BJ (cell line): ENCODE data around the gene PLPPR2. TPM values are rescaled to one million over a fixed set of nuclear protein-coding genes. Genes with fewer than 3 reads are reported as not detected.
A peak's percentile ranks its signal among the peaks of the same experiment; 100 is the strongest.
"Not testable (repeated sequence)": the region's sequence is repeated elsewhere in the genome, so short reads cannot be mapped to it uniquely, and the experiment has no call there.

Source experiments
- CTCF ChIA-PET: fragments of 350-600 bp; formaldehyde crosslinking; extraction: SDS; loops from one replicate; lab custom pipeline; 2021; ENCODE audit warnings: antibody characterized with exemption, inconsistent platforms; lab: Yijun Ruan, JAX
- POLR2A ChIA-PET: fragments of 300-600 bp; sonication (Branson Sonifier 250); formaldehyde crosslinking; extraction: SDS; loops from one replicate; lab custom pipeline; 2021; ENCODE audit warnings: antibody characterized with exemption; lab: Charles Lee
- DNase-seq: peaks from one replicate; pipeline ENCODE4 v3.0.0-alpha.2; 2011; ENCODE audit warnings: low read depth
- H3K27me3 ChIP-seq: 2 replicates; pipeline ENCODE4 v1.6.0; 2011; ENCODE audit warnings: low read length; ENCODE audit not compliant: control insufficient read depth, insufficient read depth
- H3K36me3 ChIP-seq: 2 replicates; pipeline ENCODE4 v1.5.1; 2011; ENCODE audit warnings: low read length; ENCODE audit not compliant: control insufficient read depth, insufficient read depth
- H3K4me3 ChIP-seq: 2 replicates; pipeline ENCODE4 v1.5.1; 2011; ENCODE audit warnings: low read depth, mild to moderate bottlenecking, control low read depth, low read length
- polyA plus RNA-seq: library from polyadenylated mRNA; depleted of rRNA; stranded (reverse); fragments of >200 nt; gene quantifications from 2 replicates; pipeline ENCODE4 v1.2.3, GENCODE V29; 2011
- TF ChIP-seq, protein P1 (sequence below): IDR thresholded peaks from 2 replicates; pipeline ENCODE4 v1.5.1; 2011; ENCODE audit warnings: low read depth, mild to moderate bottlenecking, control low read depth, inconsistent platforms, low read length, moderate library complexity; ENCODE audit not compliant: insufficient read depth

The PLPPR2 gene
- polyA plus RNA-seq, 1 experiment, result 30.5 TPM

DNA sequence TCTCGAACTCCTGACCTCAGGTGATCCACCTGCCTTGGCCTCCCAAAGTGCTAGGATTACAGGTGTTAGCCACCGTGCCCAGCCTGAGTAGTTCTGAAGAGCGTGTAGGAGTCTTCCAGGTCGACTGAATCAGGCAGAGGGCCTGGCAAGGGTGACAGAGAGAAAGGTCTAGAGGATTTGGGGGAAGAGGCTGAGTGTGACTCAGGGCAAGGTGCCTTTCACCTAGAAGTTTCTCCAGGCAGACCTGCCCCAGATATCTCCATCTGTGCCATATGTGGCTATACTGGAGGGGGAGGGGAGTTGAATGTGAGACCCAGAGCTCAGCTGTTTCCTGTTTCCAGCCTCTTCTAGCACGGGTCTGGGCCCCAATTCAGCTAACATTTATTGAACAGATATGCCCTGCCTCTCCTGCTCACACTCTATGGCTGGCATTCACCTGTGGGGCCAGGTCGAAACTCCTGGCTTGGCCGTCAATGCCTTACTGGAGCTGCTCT lies 7.6 kb upstream of the PLPPR2 start:
- DNase-seq, result no peak
- Histone ChIP-seq H3K4me3 (no peak overlapping the region), H3K27me3 (no peaks in the 10 kb centered on the region), H3K36me3 (peaks cover 2% of the 10 kb centered on the region; the same call in 1 of the 2 replicates)
- ChIA-PET CTCF (no interaction called here), POLR2A (no interaction called here)
- TF ChIP-seq, protein P1, sequence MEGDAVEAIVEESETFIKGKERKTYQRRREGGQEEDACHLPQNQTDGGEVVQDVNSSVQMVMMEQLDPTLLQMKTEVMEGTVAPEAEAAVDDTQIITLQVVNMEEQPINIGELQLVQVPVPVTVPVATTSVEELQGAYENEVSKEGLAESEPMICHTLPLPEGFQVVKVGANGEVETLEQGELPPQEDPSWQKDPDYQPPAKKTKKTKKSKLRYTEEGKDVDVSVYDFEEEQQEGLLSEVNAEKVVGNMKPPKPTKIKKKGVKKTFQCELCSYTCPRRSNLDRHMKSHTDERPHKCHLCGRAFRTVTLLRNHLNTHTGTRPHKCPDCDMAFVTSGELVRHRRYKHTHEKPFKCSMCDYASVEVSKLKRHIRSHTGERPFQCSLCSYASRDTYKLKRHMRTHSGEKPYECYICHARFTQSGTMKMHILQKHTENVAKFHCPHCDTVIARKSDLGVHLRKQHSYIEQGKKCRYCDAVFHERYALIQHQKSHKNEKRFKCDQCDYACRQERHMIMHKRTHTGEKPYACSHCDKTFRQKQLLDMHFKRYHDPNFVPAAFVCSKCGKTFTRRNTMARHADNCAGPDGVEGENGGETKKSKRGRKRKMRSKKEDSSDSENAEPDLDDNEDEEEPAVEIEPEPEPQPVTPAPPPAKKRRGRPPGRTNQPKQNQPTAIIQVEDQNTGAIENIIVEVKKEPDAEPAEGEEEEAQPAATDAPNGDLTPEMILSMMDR, result no peak

DNA sequence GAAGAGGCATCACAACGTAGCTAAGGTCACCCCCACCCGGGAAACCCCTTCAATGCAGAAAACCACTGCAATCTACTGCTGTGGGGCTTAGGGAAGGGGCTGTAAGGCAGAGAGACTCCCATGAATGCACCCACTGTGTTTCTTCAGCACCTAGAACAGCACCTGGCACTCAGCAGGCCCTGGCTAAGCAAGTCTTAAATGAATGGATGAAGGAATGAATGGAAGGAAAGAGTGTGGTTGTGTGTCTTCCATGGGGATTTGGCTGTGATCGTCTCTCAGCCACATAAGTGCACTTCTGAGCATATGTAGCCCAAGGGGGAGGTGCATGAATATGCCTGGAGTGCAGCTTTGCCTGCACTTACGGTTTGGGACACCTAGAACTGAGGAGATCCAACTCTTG lies 6.1 kb upstream of the PLPPR2 start:
- ChIA-PET POLR2A (no interaction called here), CTCF (no interaction called here)
- Histone ChIP-seq H3K4me3 (no peak overlapping the region), H3K27me3 (no peaks in the 10 kb centered on the region), H3K36me3 (no peaks in the 10 kb centered on the region)
- DNase-seq, result no peak
- TF ChIP-seq, protein P1, result no peak

DNA sequence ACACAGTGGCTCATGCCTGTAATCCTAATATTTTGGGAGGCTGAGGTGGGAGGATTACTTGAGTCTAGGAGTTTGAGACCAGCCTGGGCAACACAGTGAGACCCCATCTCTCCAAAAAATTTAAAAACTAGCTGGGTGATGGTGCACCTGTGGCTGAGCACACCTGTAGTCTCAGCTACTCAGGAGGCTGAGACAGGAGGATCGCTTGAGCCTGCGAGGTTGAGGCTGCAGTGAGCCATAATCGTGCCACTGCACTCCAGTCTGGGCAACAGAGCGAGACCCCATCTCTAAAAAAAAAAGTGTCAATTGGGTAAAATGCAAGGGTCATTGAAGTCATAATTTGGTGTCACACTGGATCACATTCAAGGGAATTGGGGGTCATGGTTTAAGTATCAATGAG lies 1.1 kb upstream of the PLPPR2 start:
- POLR2A ChIA-PET, result not testable (repeated sequence)

DNA sequence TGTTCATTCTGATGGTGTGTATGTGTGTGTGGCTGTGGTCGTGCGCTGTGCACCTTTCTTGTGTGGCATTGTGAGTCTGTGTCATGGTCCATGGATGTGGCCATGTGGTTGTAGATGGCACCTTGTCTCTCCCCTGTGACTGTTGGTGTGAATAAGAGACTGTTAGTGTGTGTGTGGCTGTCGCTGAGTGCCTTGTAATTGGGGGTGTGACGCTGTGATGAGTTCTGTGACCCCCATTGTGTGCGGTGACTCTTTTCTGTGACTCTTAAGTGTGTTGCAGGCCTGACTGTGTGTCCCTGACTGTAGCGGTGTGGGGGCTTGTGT lies 804 bp downstream of the PLPPR2 start:
- no peak for DNase-seq

More for the DNA sequence above, 1.1 kb upstream of the PLPPR2 start:
- DNase-seq, CTCF ChIA-PET, H3K27me3 ChIP-seq, H3K36me3 ChIP-seq, H3K4me3 ChIP-seq: not testable (repeated sequence)

DNA sequence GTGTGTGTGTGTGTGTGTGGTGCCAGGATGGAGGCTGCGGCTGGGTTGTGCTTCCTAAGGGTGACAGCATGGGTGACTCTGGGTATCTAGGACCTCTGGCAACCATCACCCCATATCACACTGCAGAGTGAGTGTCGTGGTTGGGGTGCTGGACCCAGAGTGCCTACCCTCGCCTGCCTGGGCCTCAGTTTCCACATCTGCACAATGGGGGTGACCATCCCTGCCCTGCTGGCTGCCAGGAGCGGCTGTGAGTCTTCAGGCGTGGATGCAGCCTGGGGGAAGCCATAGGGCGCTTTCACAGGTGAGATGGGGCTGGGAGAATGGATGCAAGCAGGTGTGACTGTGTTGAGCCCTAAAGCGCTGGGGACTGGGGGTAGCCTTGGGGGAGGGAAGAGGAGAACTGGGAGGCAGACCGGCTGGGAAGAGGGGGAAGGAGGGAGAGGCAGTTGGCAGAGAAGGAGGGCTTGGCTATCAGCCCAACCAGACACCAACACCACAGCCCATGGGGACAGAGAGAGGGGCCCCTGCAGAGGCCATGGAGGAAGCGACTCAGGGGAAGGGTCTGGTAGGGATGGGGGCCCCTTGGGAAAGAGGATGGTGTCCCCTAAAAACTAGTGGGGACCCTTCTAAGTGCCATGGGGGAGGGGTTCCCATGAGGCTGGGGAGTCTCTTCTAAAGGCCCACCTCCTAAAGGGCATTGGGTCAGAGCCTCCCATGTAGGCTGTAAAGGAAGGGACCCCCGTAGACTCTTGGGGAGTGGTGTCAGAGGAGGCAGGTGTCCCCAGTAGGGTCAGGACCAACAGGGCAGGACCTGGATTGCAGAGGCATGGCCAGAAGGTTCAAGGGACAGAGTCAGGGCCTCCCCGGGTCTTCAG lies 1.7 kb downstream of the PLPPR2 start:
- ChIA-PET CTCF (no interaction called here), POLR2A (no interaction called here)
- no peak overlapping the region for H3K4me3 ChIP-seq

More for the DNA sequence above, 804 bp downstream of the PLPPR2 start:
- TF ChIP-seq, protein P1, result no peak
- ChIA-PET CTCF (no interaction called here), POLR2A (no interaction called here)
- Histone ChIP-seq H3K27me3 (no peaks in the 10 kb centered on the region), H3K4me3 (peak overlapping the region; percentile 62), H3K36me3 (peaks cover 5% of the 10 kb centered on the region; the same call in 1 of the 2 replicates)

More for the DNA sequence above, 1.7 kb downstream of the PLPPR2 start:
- TF ChIP-seq, protein P1, result no peak
- no peak for DNase-seq
- Histone ChIP-seq H3K36me3 (peaks cover 11% of the 10 kb centered on the region), H3K27me3 (no peaks in the 10 kb centered on the region)
